IMR-90 (cell line): ENCODE measurements around the gene CCDC177.

Source experiments
- CTCF ChIP-seq: conservative IDR thresholded peaks from 2 replicates; pipeline ENCODE4 v1.5.1; 2012; ENCODE audit warnings: mild to moderate bottlenecking, low read depth, low read length, improper control_type of control experiment
- POLR2A ChIP-seq: IDR thresholded peaks from 2 replicates; pipeline ENCODE4 v1.6.1; 2012; ENCODE audit warnings: mild to moderate bottlenecking, low read depth, low read length

- TF ChIP-seq CTCF (peak; percentile 80), POLR2A (no peak)
These were observed at the start of gene CCDC177 for GRCh38 chr14:69574263-69574953.
